ENCODE results near the gene PRKAG2. TPM values are rescaled to one million over a fixed set of nuclear protein-coding genes. Genes with fewer than 3 reads are reported as not detected.

The PRKAG2 gene
- total RNA-seq, 3 donors from 2014 or later, result 42.4 to 48.5 (median 46.6) TPM

GRCh38 chr7:151825721-151826120 is 51.2 kb downstream of the PRKAG2 start:
- intact Hi-C loops (cut with DNase I, micrococcal nuclease), result no loop called here
- ATAC-seq, result no peak
- Histone ChIP-seq H3K36me3 (ENCODE audit: low read depth) (no peaks in the 10 kb centered on the region), H3K9me3 (no peaks in the 10 kb centered on the region), H3K4me1 (ENCODE audit: low read depth) (peaks cover 2% of the 10 kb centered on the region), H3K4me3 (no peak overlapping the region)
- DNase-seq, result no peak
- TF ChIP-seq, protein P1, sequence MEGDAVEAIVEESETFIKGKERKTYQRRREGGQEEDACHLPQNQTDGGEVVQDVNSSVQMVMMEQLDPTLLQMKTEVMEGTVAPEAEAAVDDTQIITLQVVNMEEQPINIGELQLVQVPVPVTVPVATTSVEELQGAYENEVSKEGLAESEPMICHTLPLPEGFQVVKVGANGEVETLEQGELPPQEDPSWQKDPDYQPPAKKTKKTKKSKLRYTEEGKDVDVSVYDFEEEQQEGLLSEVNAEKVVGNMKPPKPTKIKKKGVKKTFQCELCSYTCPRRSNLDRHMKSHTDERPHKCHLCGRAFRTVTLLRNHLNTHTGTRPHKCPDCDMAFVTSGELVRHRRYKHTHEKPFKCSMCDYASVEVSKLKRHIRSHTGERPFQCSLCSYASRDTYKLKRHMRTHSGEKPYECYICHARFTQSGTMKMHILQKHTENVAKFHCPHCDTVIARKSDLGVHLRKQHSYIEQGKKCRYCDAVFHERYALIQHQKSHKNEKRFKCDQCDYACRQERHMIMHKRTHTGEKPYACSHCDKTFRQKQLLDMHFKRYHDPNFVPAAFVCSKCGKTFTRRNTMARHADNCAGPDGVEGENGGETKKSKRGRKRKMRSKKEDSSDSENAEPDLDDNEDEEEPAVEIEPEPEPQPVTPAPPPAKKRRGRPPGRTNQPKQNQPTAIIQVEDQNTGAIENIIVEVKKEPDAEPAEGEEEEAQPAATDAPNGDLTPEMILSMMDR (IDR thresholded peaks at IDR 0.05), result no peak

DNA sequence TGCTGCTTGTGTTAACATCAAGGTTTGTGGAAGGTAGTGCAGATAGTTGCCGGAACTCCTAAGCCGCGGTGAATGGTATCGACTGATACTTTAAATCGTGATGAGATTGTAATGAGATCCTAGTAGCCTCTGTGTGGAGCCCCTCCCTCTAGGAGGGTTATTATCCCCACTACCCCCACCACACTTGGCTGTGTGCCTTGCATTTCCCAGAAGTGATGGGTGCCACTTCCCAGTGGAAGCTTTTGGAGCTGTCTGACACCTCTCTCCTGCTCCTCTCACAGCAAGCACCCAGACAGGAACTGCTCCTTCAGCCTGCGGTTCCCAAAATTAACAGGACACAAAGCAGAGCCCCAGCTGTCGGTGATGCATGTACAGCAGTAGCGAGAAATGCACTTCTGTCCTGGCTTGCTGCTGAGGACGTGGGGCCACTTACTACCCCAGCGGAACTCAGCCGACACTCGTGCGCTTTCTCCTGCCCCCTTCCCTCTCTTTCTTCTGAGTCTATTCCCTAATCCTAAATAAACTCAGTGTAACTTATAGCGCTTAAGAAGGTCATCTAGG is 52.5 kb downstream of the PRKAG2 start:
- TF ChIP-seq, protein P1 (IDR thresholded peaks at IDR 0.05), result no peak
- DNase-seq, result no peak
- H3K9me3 ChIP-seq, result no peaks in the 10 kb centered on the region
- no peak overlapping the region for H3K4me3 ChIP-seq
- intact Hi-C loops (cut with DNase I, micrococcal nuclease), result no loop called here
- ATAC-seq, result no peak
- H3K4me1 ChIP-seq (ENCODE audit: low read depth), result peaks cover 5% of the 10 kb centered on the region
- H3K36me3 ChIP-seq (ENCODE audit: low read depth), result no peaks in the 10 kb centered on the region

DNA sequence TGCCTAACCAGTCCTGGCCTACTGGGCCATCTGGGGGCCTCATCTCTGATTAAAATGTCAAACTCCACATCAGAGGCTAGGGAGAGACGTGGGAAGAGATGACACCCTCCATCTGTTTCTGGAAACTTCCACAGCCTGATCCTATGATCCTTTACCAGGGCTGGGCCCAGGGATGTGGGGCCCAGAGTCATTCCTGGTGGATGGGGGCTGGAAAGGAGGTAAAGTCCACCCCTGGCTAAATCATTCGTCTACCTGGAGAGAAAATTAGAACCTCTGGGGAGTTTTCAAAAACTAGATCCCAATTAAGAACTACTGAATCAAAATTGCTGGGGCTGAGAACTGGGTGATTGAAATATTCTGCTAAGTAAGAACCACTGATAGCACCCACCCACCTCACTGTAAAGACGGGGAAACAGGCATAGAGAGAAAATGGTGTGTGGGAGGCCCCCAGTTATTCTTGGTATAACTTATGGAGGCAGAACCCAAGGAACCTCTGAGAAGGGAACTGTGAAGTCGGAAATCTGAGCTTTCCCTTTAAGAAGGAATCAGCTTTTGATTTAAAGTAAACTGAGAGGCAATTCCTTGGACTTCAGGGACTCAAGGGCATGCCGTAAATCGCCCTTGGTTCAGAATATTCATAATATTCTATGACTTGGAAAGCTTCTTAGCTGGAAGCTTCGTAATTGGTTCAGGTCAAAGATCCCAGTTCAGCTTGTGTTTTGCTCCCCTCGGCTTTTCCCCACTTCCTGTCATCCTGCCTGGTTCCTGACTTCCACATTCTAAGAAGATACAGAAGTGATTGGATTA is 53.1 kb downstream of the PRKAG2 start:
- no peaks in the 10 kb centered on the region for H3K36me3 ChIP-seq (ENCODE audit: low read depth)
- intact Hi-C loops (cut with DNase I, micrococcal nuclease), result no loop called here
- TF ChIP-seq, protein P1 (IDR thresholded peaks at IDR 0.05), result no peak
- no peaks in the 10 kb centered on the region for H3K9me3 ChIP-seq
- ATAC-seq (no peak), DNase-seq (no peak)
- peaks cover 7% of the 10 kb centered on the region for H3K4me1 ChIP-seq (ENCODE audit: low read depth)
- no peak overlapping the region for H3K4me3 ChIP-seq

DNA sequence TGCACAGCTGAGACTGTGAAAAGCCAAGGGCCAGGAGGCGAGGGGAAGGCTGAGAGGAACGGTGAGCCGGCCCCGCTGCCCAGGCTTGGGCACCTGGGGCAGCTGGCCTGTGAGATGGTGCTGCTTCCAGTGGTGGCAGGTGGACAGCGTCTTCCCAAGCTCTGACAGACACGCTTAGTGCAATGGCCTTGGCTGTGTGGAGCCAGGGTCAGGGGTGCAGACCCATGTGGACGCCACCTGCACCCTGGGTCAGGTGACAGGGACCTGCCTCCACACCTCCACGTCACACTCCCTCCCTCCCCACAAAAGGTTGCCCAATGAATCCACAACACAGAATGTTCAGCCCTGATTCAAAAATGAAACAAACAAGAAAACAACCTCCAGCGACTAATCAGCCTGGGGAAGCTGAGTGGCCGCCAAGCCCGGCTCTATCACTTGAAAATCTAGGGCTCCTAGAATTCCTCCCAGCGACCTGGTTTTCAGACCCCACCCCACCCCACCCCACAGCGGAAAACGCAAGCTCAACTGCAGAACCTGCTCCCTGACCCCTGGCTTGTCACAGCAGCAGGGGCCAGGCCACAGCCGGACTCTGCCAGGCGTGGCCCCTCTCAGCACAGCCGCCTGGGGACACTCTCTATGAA is 54.3 kb downstream of the PRKAG2 start:
- H3K4me1 ChIP-seq (ENCODE audit: low read depth), result peaks cover 7% of the 10 kb centered on the region

GRCh38 chr7:151821806-151822540 is 54.9 kb downstream of the PRKAG2 start:
- H3K9me3 ChIP-seq, result no peaks in the 10 kb centered on the region
- H3K36me3 ChIP-seq (ENCODE audit: low read depth), result no peaks in the 10 kb centered on the region
- intact Hi-C loops (cut with DNase I, micrococcal nuclease), result no loop called here
- H3K4me1 ChIP-seq (ENCODE audit: low read depth), result peaks cover 7% of the 10 kb centered on the region
- no peak overlapping the region for H3K4me3 ChIP-seq
- ATAC-seq, result no peak
- TF ChIP-seq, protein P1 (IDR thresholded peaks at IDR 0.05), result no peak
- no peak for DNase-seq

More for the DNA sequence above, 54.3 kb downstream of the PRKAG2 start:
- intact Hi-C loops (cut with DNase I, micrococcal nuclease), result no loop called here
- ATAC-seq (no peak), DNase-seq (no peak)
- Histone ChIP-seq H3K36me3 (ENCODE audit: low read depth) (no peaks in the 10 kb centered on the region), H3K4me3 (no peak overlapping the region), H3K9me3 (no peaks in the 10 kb centered on the region)
- TF ChIP-seq, protein P1 (IDR thresholded peaks at IDR 0.05), result no peak

Measured in mucosa of descending colon (tissue), 3 donors.